CD8-positive, alpha-beta memory T cell (primary cell): ENCODE results near the gene SOAT1. TPM values are rescaled to one million over a fixed set of nuclear protein-coding genes. Genes with fewer than 3 reads are reported as not detected.
"Not testable (repeated sequence)": the region's sequence is repeated elsewhere in the genome, so short reads cannot be mapped to it uniquely, and the experiment has no call there.

Experiments used
- CTCF ChIA-PET: fragments of 350-600 bp; sonication (Branson Sonifier 250); formaldehyde crosslinking; loops from one replicate; lab custom pipeline; 2021; ENCODE audit warnings: antibody characterized with exemption; lab: Charles Lee
- POLR2A ChIA-PET: fragments of 350-600 bp; sonication (Branson Sonifier 250); formaldehyde crosslinking; loops from one replicate; lab custom pipeline; 2021; ENCODE audit warnings: antibody characterized with exemption; lab: Charles Lee
- DNase-seq, 5 donors: peaks; one replicate each; pipeline versions ENCODE4 v3.0.0 to v3.0.0-alpha.2; 2020 to 2022; ENCODE audit warnings: mixed read lengths in 1 of 5
- H3K27ac ChIP-seq: one replicate; pipeline ENCODE4 v1.7.0; 2013; ENCODE audit warnings: low read depth, mild to moderate bottlenecking, low read length, moderate library complexity
- H3K27me3 ChIP-seq: 2 replicates; pipeline ENCODE4 v1.7.0; 2013; ENCODE audit warnings: low read length, mild to moderate bottlenecking; ENCODE audit not compliant: insufficient read depth, poor library complexity, severe bottlenecking
- H3K36me3 ChIP-seq: 2 replicates; pipeline ENCODE4 v1.7.0; 2013; ENCODE audit warnings: mild to moderate bottlenecking, low read length, moderate library complexity; ENCODE audit not compliant: insufficient read depth
- H3K4me1 ChIP-seq: 2 replicates; pipeline ENCODE4 v1.7.0; 2013; ENCODE audit warnings: mild to moderate bottlenecking, low read length, moderate library complexity; ENCODE audit not compliant: insufficient read depth
- H3K4me3 ChIP-seq: 2 replicates; pipeline ENCODE4 v1.7.0; 2013; ENCODE audit warnings: mild to moderate bottlenecking, low read length
- H3K9me3 ChIP-seq: 2 replicates; pipeline ENCODE4 v1.7.0; 2013; ENCODE audit warnings: mild to moderate bottlenecking, low read length
- H3K27ac Mint-ChIP-seq, 8 donors: one replicate each; pipeline ENCODE4 v1.8.0; 2020 to 2021; ENCODE audit warnings: mixed read lengths in 8 of 8, mild to moderate bottlenecking in 6 of 8, inconsistent platforms in 3 of 8, moderate library complexity in 3 of 8
- H3K27me3 Mint-ChIP-seq, 2 donors: one replicate each; pipeline ENCODE4 v1.8.0; 2020 to 2021; ENCODE audit warnings: mixed read lengths in 2 of 2, mild to moderate bottlenecking in 1 of 2, moderate library complexity in 1 of 2
- H3K36me3 Mint-ChIP-seq, 3 donors: one replicate each; pipeline ENCODE4 v1.8.0; 2020 to 2021; ENCODE audit warnings: mixed read lengths in 3 of 3, inconsistent platforms in 1 of 3, mild to moderate bottlenecking in 1 of 3
- H3K4me1 Mint-ChIP-seq, 3 donors: one replicate each; pipeline ENCODE4 v1.8.0; 2020 to 2021; ENCODE audit warnings: mixed read lengths in 3 of 3, inconsistent platforms in 1 of 3, mild to moderate bottlenecking in 1 of 3
- H3K4me3 Mint-ChIP-seq, 7 donors: one replicate each; pipeline ENCODE4 v1.8.0; 2020 to 2021; ENCODE audit warnings: mixed read lengths in 7 of 7, mild to moderate bottlenecking in 6 of 7, moderate library complexity in 4 of 7, inconsistent platforms in 2 of 7
- H3K9me3 Mint-ChIP-seq, 5 donors: one replicate each; pipeline ENCODE4 v1.8.0; 2020 to 2022; ENCODE audit warnings: mixed read lengths in 5 of 5, mild to moderate bottlenecking in 3 of 5, moderate library complexity in 2 of 5, inconsistent platforms in 1 of 5
- polyA plus RNA-seq: library from polyadenylated mRNA; unstranded; fragments of 300-500 nt; fragmentation: Illumina TruSeq; gene quantifications from one replicate; pipeline ENCODE4 v1.2.3, GENCODE V29; 2021
- total RNA-seq, 2 experiments: library from RNA; stranded (reverse); gene quantifications; one replicate each; pipeline ENCODE4 v1.2.3, GENCODE V29; 2021

SOAT1 gene
- total and polyA plus RNA-seq, 3 experiments from 2014 or later = 66.0 to 85.6 (median 66.0) TPM

- H3K4me3 Mint-ChIP-seq = not testable (repeated sequence)
These were observed 68.0 kb downstream of the SOAT1 start for GRCh38 chr1:179361631-179362030.

GRCh38 chr1:179365342-179366092 is 71.9 kb downstream of the SOAT1 start, which contains the start of gene AXDND1:
AXDND1 (plus strand) TSS chr1:179365971; CDS start chr1:179366510, 539 bp downstream.
- Mint-ChIP-seq H3K27ac (peak within 1 kb of the TSS; percentile 99 to 100 (median 100)), H3K4me3 (peak within 1 kb of the TSS; percentile 94 to 100 (median 96))

More at GRCh38 chr1:179361631-179362030, 68.0 kb downstream of the SOAT1 start:
- H3K4me3 ChIP-seq, H3K9me3 Mint-ChIP-seq, CTCF ChIA-PET, H3K27me3 ChIP-seq, H3K36me3 ChIP-seq, POLR2A ChIA-PET, H3K36me3 Mint-ChIP-seq, H3K9me3 ChIP-seq, DNase-seq, H3K27me3 Mint-ChIP-seq, H3K27ac ChIP-seq: not testable (repeated sequence)
- peaks cover 11% of the 10 kb centered on the region for H3K4me1 ChIP-seq
- Mint-ChIP-seq H3K27ac (peak overlapping the region in 1 of 8 donors; percentile 36), H3K4me1 (peaks cover 10 to 15% (median 14%) of the 10 kb centered on the region in 3 donors)

GRCh38 chr1:179366093-179366800 is 72.7 kb downstream of the SOAT1 start:
- Histone ChIP-seq H3K36me3 (no peaks in the 10 kb centered on the region), H3K27ac (peak overlapping the region; percentile 100), H3K4me3 (peak overlapping the region; percentile 97), H3K27me3 (no peaks in the 10 kb centered on the region), H3K4me1 (peaks cover 12% of the 10 kb centered on the region), H3K9me3 (no peaks in the 10 kb centered on the region)
- H3K27ac Mint-ChIP-seq = peak overlapping the region; percentile 99 to 100 (median 100)
- H3K9me3 Mint-ChIP-seq = no peaks in the 10 kb centered on the region
- no peak for DNase-seq
- ChIA-PET CTCF (interaction anchor here (1.2 to 6.3 kb wide), 4 partner anchors 72 to 287 kb away, joined by 4 to 54 read pairs (median 6); partner anchors contain the start of gene TOR3A), POLR2A (interaction anchor here (0.6 to 1.8 kb wide), 6 partner anchors 72 to 516 kb away, joined by 3 to 15 read pairs (median 4); partner anchors contain the start of genes SOAT1 and TOR1AIP1)
- peaks cover 0 to 7% (median 0%) of the 10 kb centered on the region in 3 donors for H3K36me3 Mint-ChIP-seq
- H3K27me3 Mint-ChIP-seq = no peaks in the 10 kb centered on the region
- peak overlapping the region; percentile 94 to 100 (median 96) for H3K4me3 Mint-ChIP-seq
- peaks cover 10 to 15% (median 14%) of the 10 kb centered on the region in 3 donors for H3K4me1 Mint-ChIP-seq

More at GRCh38 chr1:179365342-179366092, 71.9 kb downstream of the SOAT1 start, which contains the start of gene AXDND1:
- Histone ChIP-seq H3K27me3 (no peaks in the 10 kb centered on the region), H3K4me3 (peak within 1 kb of the TSS; percentile 97), H3K36me3 (no peaks in the 10 kb centered on the region), H3K9me3 (no peaks in the 10 kb centered on the region), H3K27ac (peak within 1 kb of the TSS; percentile 100), H3K4me1 (peaks cover 12% of the 10 kb centered on the region)
- peak; percentile 83 to 94 (median 89) for DNase-seq
- H3K27me3 Mint-ChIP-seq = no peaks in the 10 kb centered on the region
- H3K36me3 Mint-ChIP-seq = peaks cover 0 to 7% (median 0%) of the 10 kb centered on the region in 3 donors
- no peaks in the 10 kb centered on the region for H3K9me3 Mint-ChIP-seq
- CTCF ChIA-PET = interaction anchor here (1.1 to 6.3 kb wide), 6 partner anchors 21 to 363 kb away, joined by 3 to 54 read pairs (median 6); partner anchors contain the start of gene TOR3A
- POLR2A ChIA-PET = interaction anchor here (0.5 to 1.8 kb wide), 5 partner anchors 71 to 517 kb away, joined by 3 to 15 read pairs (median 4); partner anchors contain the start of genes SOAT1 and TOR1AIP1
- H3K4me1 Mint-ChIP-seq = peaks cover 10 to 15% (median 14%) of the 10 kb centered on the region in 3 donors

GRCh38 chr1:179369751-179370341 is 76.2 kb downstream of the SOAT1 start:
- H3K27me3 Mint-ChIP-seq = peaks cover 0 to 8% of the 10 kb centered on the region in 2 donors
- peaks cover 0 to 7% (median 0%) of the 10 kb centered on the region in 3 donors for H3K36me3 Mint-ChIP-seq
- H3K27ac Mint-ChIP-seq = peak overlapping the region in 1 of 8 donors; percentile 38
- H3K36me3 ChIP-seq = no peaks in the 10 kb centered on the region
- no peaks in the 10 kb centered on the region for H3K9me3 ChIP-seq
- H3K4me1 ChIP-seq = peaks cover 12% of the 10 kb centered on the region
- H3K4me1 Mint-ChIP-seq = peaks cover 10 to 15% (median 14%) of the 10 kb centered on the region in 3 donors
- peak overlapping the region in 1 of 7 donors; percentile 22 for H3K4me3 Mint-ChIP-seq
- POLR2A ChIA-PET = no interaction called here
- CTCF ChIA-PET = interaction anchor here (0.8 to 6.3 kb wide), 10 partner anchors 15 to 333 kb away, joined by 3 to 54 read pairs (median 3); partner anchors contain the start of gene TOR3A
- no peaks in the 10 kb centered on the region for H3K27me3 ChIP-seq
- H3K9me3 Mint-ChIP-seq = no peaks in the 10 kb centered on the region
- H3K27ac ChIP-seq = no peak overlapping the region
- peak in 4 of 5 donors; percentile 9 to 65 (median 60) for DNase-seq
- no peak overlapping the region for H3K4me3 ChIP-seq

- no peak overlapping the region for H3K4me3 ChIP-seq
- Mint-ChIP-seq H3K27me3 (peaks cover 0 to 8% of the 10 kb centered on the region in 2 donors), H3K9me3 (no peaks in the 10 kb centered on the region), H3K4me3 (no peak overlapping the region), H3K4me1 (no peaks in the 10 kb centered on the region), H3K36me3 (no peaks in the 10 kb centered on the region), H3K27ac (no peak overlapping the region)
- no peaks in the 10 kb centered on the region for H3K9me3 ChIP-seq
- ChIA-PET POLR2A (no interaction called here), CTCF (interaction anchor here (1.3 kb wide), 1 partner anchor 289 kb away, joined by 3 read pairs; no protein-coding TSS in a partner anchor)
- no peak for DNase-seq
- H3K36me3 ChIP-seq = no peaks in the 10 kb centered on the region
- no peak overlapping the region for H3K27ac ChIP-seq
- no peaks in the 10 kb centered on the region for H3K4me1 ChIP-seq
- H3K27me3 ChIP-seq = no peaks in the 10 kb centered on the region
These were observed 78.6 kb downstream of the SOAT1 start for GRCh38 chr1:179372160-179372559.

GRCh38 chr1:179376223-179376622 is 82.6 kb downstream of the SOAT1 start:
- no peaks in the 10 kb centered on the region for H3K36me3 ChIP-seq
- H3K4me1 ChIP-seq = no peaks in the 10 kb centered on the region
- no peak for DNase-seq
- H3K9me3 ChIP-seq = no peaks in the 10 kb centered on the region
- H3K27me3 Mint-ChIP-seq = peaks cover 3 to 8% of the 10 kb centered on the region in 2 donors
- no peaks in the 10 kb centered on the region for H3K27me3 ChIP-seq
- H3K4me1 Mint-ChIP-seq = no peaks in the 10 kb centered on the region
- no peak overlapping the region for H3K4me3 ChIP-seq
- H3K27ac ChIP-seq = no peak overlapping the region
- H3K36me3 Mint-ChIP-seq = no peaks in the 10 kb centered on the region
- no peak overlapping the region for H3K4me3 Mint-ChIP-seq
- H3K27ac Mint-ChIP-seq = no peak overlapping the region
- POLR2A ChIA-PET = no interaction called here
- H3K9me3 Mint-ChIP-seq = no peaks in the 10 kb centered on the region
- CTCF ChIA-PET = no interaction called here

GRCh38 chr1:179380299-179380698 is 86.7 kb downstream of the SOAT1 start:
- Mint-ChIP-seq H3K9me3 (no peaks in the 10 kb centered on the region), H3K36me3 (no peaks in the 10 kb centered on the region), H3K4me1 (no peaks in the 10 kb centered on the region), H3K27me3 (peaks cover 0 to 3% of the 10 kb centered on the region in 2 donors), H3K4me3 (no peak overlapping the region), H3K27ac (no peak overlapping the region)
- no peaks in the 10 kb centered on the region for H3K9me3 ChIP-seq
- H3K4me3 ChIP-seq = no peak overlapping the region
- no peak overlapping the region for H3K27ac ChIP-seq
- ChIA-PET CTCF (no interaction called here), POLR2A (no interaction called here)
- H3K36me3 ChIP-seq = no peaks in the 10 kb centered on the region
- H3K27me3 ChIP-seq = no peaks in the 10 kb centered on the region
- no peaks in the 10 kb centered on the region for H3K4me1 ChIP-seq
- DNase-seq = no peak
